HG03045 (cell line): ENCODE results near the gene MAOA.
"Not testable (repeated sequence)": the region's sequence is repeated elsewhere in the genome, so short reads cannot be mapped to it uniquely, and the experiment has no call there.

Experiments
- ATAC-seq: cut with Tn5 transposase; IDR thresholded peaks from one replicate; pipeline ENCODE4 v1.9.1; 2021; ENCODE audit warnings: mild to moderate bottlenecking, moderate library complexity; ENCODE audit not compliant: unreplicated experiment

The MAOA gene

GRCh38 chrX:43716144-43716543, 60.0 kb downstream of the MAOA start:
- no peak for ATAC-seq

GRCh38 chrX:43716696-43717095, 60.6 kb downstream of the MAOA start:
- ATAC-seq, result no peak

GRCh38 chrX:43717161-43717560, 61.1 kb downstream of the MAOA start:
- ATAC-seq, result no peak

GRCh38 chrX:43718081-43718480, 62.0 kb downstream of the MAOA start:
- ATAC-seq, result no peak

- ATAC-seq, result no peak
Measured at GRCh38 chrX:43718546-43718945, 62.4 kb downstream of the MAOA start.

GRCh38 chrX:43718956-43719355, 62.9 kb downstream of the MAOA start:
- ATAC-seq, result no peak

- no peak for ATAC-seq
Measured at GRCh38 chrX:43720082-43720481, 64.0 kb downstream of the MAOA start.

- ATAC-seq, result no peak
Measured at GRCh38 chrX:43720961-43721360, 64.9 kb downstream of the MAOA start.

- not testable (repeated sequence) for ATAC-seq
Measured at GRCh38 chrX:43725227-43725626, 69.1 kb downstream of the MAOA start.

GRCh38 chrX:43727254-43727653, 71.2 kb downstream of the MAOA start:
- not testable (repeated sequence) for ATAC-seq

GRCh38 chrX:43728002-43728401, 71.9 kb downstream of the MAOA start:
- no peak for ATAC-seq

GRCh38 chrX:43728966-43729365, 72.9 kb downstream of the MAOA start:
- ATAC-seq, result no peak

GRCh38 chrX:43731086-43731485, 75.0 kb downstream of the MAOA start:
- no peak for ATAC-seq

- ATAC-seq, result no peak
Measured at GRCh38 chrX:43733699-43734098, 77.6 kb downstream of the MAOA start.

- no peak for ATAC-seq
Measured at GRCh38 chrX:43734444-43734843, 78.3 kb downstream of the MAOA start.

- no peak for ATAC-seq
Measured at GRCh38 chrX:43735534-43735933, 79.4 kb downstream of the MAOA start.

- no peak for ATAC-seq
Measured at GRCh38 chrX:43735957-43736356, 79.9 kb downstream of the MAOA start.

- ATAC-seq, result no peak
Measured at GRCh38 chrX:43741843-43742573, 85.9 kb downstream of the MAOA start.

- ATAC-seq, result no peak
Measured at GRCh38 chrX:43743100-43743822, 87.2 kb downstream of the MAOA start.

GRCh38 chrX:43744284-43744683, 88.2 kb downstream of the MAOA start:
- ATAC-seq, result no peak

- no peak for ATAC-seq
Measured at GRCh38 chrX:43745938-43746721, 90.0 kb downstream of the MAOA start.

- no peak for ATAC-seq
Measured at GRCh38 chrX:43747476-43747875, 91.4 kb downstream of the MAOA start.
